ENCODE measurements around the gene EIF4E.

Gene EIF4E

GRCh38 chr4:98908703-98909262 lies 20.1 kb downstream of the EIF4E start:
- Histone ChIP-seq H3K9me3 (ENCODE audit: low read length) (no peaks in the 10 kb centered on the region), H3K4me1 (ENCODE audit: insufficient read depth, low read length, severe bottlenecking) (peaks cover 18% of the 10 kb centered on the region), H3K36me3 (ENCODE audit: insufficient read depth, low read length) (peaks cover 48% of the 10 kb centered on the region), H4K20me1 (ENCODE audit: insufficient read depth, low read length) (no peaks in the 10 kb centered on the region; the same call in 1 of the 2 replicates), H3K27ac (ENCODE audit: low read depth, low read length, poor library complexity, severe bottlenecking) (no peak overlapping the region), H3K4me3 (ENCODE audit: low read depth, low read length, poor library complexity, severe bottlenecking) (no peak overlapping the region), H3K27me3 (ENCODE audit: insufficient read depth, low read length) (no peaks in the 10 kb centered on the region), H3K9ac (ENCODE audit: low read length) (no peak overlapping the region), H3K9me2 (ENCODE audit: low read depth, low read length) (no peaks in the 10 kb centered on the region), H3F3A (ENCODE audit: insufficient read depth, low read length) (no peaks in the 10 kb centered on the region), H2AFZ (ENCODE audit: low read length) (no peak overlapping the region), H3K79me2 (ENCODE audit: insufficient read depth, low read length) (peaks cover 99% of the 10 kb centered on the region), H3K4me2 (ENCODE audit: low read length) (no peak overlapping the region)
- TF ChIP-seq EZH2 (IDR thresholded peaks at IDR 0.05; ENCODE audit: borderline replicate concordance, low read length) (no peak), CTCF (IDR thresholded peaks at IDR 0.05; ENCODE audit: low read length) (no peak)

- no peaks in the 10 kb centered on the region; the same call in 1 of the 2 replicates for H4K20me1 ChIP-seq (ENCODE audit: insufficient read depth, low read length)
- no peak overlapping the region for H3K4me2 ChIP-seq (ENCODE audit: low read length)
- no peaks in the 10 kb centered on the region for H3F3A ChIP-seq (ENCODE audit: insufficient read depth, low read length)
- no peak for TF ChIP-seq CTCF (IDR thresholded peaks at IDR 0.05; ENCODE audit: low read length)
- TF ChIP-seq EZH2 (IDR thresholded peaks at IDR 0.05; ENCODE audit: borderline replicate concordance, low read length): no peak
- H3K27me3 ChIP-seq (ENCODE audit: insufficient read depth, low read length): no peaks in the 10 kb centered on the region
- no peak overlapping the region for H3K9ac ChIP-seq (ENCODE audit: low read length)
- H3K9me2 ChIP-seq (ENCODE audit: low read depth, low read length): no peaks in the 10 kb centered on the region
- H3K27ac ChIP-seq (ENCODE audit: low read depth, low read length, poor library complexity, severe bottlenecking): no peak overlapping the region
- no peak overlapping the region for H2AFZ ChIP-seq (ENCODE audit: low read length)
- H3K9me3 ChIP-seq (ENCODE audit: low read length): no peaks in the 10 kb centered on the region
- H3K36me3 ChIP-seq (ENCODE audit: insufficient read depth, low read length): peaks cover 50% of the 10 kb centered on the region
- peaks cover 18% of the 10 kb centered on the region for H3K4me1 ChIP-seq (ENCODE audit: insufficient read depth, low read length, severe bottlenecking)
- H3K4me3 ChIP-seq (ENCODE audit: low read depth, low read length, poor library complexity, severe bottlenecking): no peak overlapping the region
- peaks cover 99% of the 10 kb centered on the region for H3K79me2 ChIP-seq (ENCODE audit: insufficient read depth, low read length)
Measured at GRCh38 chr4:98908182-98908581, 20.8 kb downstream of the EIF4E start.

GRCh38 chr4:98905839-98906238 lies 23.1 kb downstream of the EIF4E start:
- Histone ChIP-seq H3K36me3 (ENCODE audit: insufficient read depth, low read length) (peaks cover 66% of the 10 kb centered on the region), H3K4me1 (ENCODE audit: insufficient read depth, low read length, severe bottlenecking) (peaks cover 17% of the 10 kb centered on the region)

More at GRCh38 chr4:98905839-98906238, 23.1 kb downstream of the EIF4E start:
- Histone ChIP-seq H2AFZ (ENCODE audit: low read length) (no peak overlapping the region), H3F3A (ENCODE audit: insufficient read depth, low read length) (no peaks in the 10 kb centered on the region), H3K4me2 (ENCODE audit: low read length) (no peak overlapping the region), H4K20me1 (ENCODE audit: insufficient read depth, low read length) (peaks cover 3% of the 10 kb centered on the region; the same call in 1 of the 2 replicates), H3K79me2 (ENCODE audit: insufficient read depth, low read length) (peaks cover 97% of the 10 kb centered on the region), H3K27ac (ENCODE audit: low read depth, low read length, poor library complexity, severe bottlenecking) (no peak overlapping the region), H3K9me3 (ENCODE audit: low read length) (no peaks in the 10 kb centered on the region), H3K9ac (ENCODE audit: low read length) (no peak overlapping the region), H3K27me3 (ENCODE audit: insufficient read depth, low read length) (no peaks in the 10 kb centered on the region), H3K4me3 (ENCODE audit: low read depth, low read length, poor library complexity, severe bottlenecking) (no peak overlapping the region), H3K9me2 (ENCODE audit: low read depth, low read length) (no peaks in the 10 kb centered on the region)
- TF ChIP-seq CTCF (IDR thresholded peaks at IDR 0.05; ENCODE audit: low read length) (no peak), EZH2 (IDR thresholded peaks at IDR 0.05; ENCODE audit: borderline replicate concordance, low read length) (no peak)

Measured in OCI-LY1 (cell line).